Esophagus squamous epithelium (tissue), 4 donors: ENCODE results near the gene OR51V1.

Experiments
- POLR2A ChIP-seq, 4 donors: fragments of 450-650 bp; IDR thresholded peaks; one replicate each; pipeline ENCODE4 v1.6.1; 2017; ENCODE audit warnings: antibody characterized with exemption in 4 of 4, mild to moderate bottlenecking in 4 of 4, moderate library complexity in 3 of 4
- TF ChIP-seq, protein P1 (sequence below), 6 experiments: fragments of 450-650 bp in 4 of 6; fragments of 200-600 bp in 2 of 6; sonication (generic) in 2 of 6; IDR thresholded peaks; one replicate each; pipeline ENCODE4 v1.5.1; 2016 to 2019; ENCODE audit warnings: antibody characterized with exemption in 6 of 6, mild to moderate bottlenecking in 4 of 6, moderate library complexity in 4 of 6

DNA sequence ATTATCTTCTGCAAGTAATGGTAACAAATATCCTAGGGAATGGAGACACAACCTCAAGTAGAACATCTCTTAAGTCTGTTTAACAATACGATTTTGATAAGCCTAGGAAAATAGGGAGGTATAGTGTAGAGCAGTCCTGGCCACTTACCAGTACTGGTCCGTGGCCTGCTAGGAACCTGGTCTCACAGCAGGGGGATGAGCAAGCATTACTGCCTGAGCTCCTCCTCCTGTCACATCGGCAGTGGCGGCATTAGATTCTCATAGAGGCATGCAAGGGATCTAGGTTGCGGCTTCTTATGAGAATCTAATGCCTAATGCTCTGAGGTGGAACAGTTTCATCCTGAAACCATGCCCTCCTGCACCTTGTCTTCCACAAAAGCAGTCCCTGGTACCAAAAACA, 4.4 kb downstream of the OR51V1 start:
- TF ChIP-seq, protein P1, sequence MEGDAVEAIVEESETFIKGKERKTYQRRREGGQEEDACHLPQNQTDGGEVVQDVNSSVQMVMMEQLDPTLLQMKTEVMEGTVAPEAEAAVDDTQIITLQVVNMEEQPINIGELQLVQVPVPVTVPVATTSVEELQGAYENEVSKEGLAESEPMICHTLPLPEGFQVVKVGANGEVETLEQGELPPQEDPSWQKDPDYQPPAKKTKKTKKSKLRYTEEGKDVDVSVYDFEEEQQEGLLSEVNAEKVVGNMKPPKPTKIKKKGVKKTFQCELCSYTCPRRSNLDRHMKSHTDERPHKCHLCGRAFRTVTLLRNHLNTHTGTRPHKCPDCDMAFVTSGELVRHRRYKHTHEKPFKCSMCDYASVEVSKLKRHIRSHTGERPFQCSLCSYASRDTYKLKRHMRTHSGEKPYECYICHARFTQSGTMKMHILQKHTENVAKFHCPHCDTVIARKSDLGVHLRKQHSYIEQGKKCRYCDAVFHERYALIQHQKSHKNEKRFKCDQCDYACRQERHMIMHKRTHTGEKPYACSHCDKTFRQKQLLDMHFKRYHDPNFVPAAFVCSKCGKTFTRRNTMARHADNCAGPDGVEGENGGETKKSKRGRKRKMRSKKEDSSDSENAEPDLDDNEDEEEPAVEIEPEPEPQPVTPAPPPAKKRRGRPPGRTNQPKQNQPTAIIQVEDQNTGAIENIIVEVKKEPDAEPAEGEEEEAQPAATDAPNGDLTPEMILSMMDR (IDR thresholded peaks at IDR 0.05): no peak
- no peak for TF ChIP-seq POLR2A (IDR thresholded peaks at IDR 0.05)
